ENCODE results near the gene HIVEP3.

HIVEP3 gene

DNA sequence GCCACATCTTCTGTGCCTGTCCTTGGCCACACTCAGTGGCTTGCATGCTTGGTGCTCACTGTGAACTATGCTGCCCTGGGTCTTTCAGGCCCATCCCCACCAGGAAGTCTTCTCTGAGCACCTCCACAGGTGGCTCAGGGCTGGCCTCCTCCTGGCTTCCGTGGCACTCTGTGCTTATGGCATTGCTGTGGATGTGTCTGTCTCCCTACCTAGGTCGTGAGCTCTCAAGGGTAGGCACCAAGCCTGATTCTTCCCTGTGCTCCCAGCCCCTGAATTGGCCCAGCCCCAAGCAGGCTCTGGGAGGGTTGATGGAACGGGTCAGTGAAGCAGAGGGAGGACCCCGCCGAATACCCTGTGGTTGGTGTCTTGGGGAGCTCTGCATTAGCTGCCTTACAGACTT lies 236.6 kb downstream of the HIVEP3 start:
- TF ChIP-seq POLR2AphosphoS5 (IDR thresholded peaks at IDR 0.05; ENCODE audit: low read depth, low read length), result no peak
- TF ChIP-seq FOXP2 (optimal IDR thresholded peaks at IDR 0.05; ENCODE audit: borderline replicate concordance, extremely low read depth, extremely low read length, insufficient read depth), result no peak
- no peak for TF ChIP-seq SIN3A (IDR thresholded peaks at IDR 0.05; ENCODE audit: borderline replicate concordance, insufficient read depth, low read length)
- TF ChIP-seq TAF1 (IDR thresholded peaks at IDR 0.05; ENCODE audit: borderline replicate concordance, insufficient read depth, low read length), result no peak
- TF ChIP-seq, protein P1, sequence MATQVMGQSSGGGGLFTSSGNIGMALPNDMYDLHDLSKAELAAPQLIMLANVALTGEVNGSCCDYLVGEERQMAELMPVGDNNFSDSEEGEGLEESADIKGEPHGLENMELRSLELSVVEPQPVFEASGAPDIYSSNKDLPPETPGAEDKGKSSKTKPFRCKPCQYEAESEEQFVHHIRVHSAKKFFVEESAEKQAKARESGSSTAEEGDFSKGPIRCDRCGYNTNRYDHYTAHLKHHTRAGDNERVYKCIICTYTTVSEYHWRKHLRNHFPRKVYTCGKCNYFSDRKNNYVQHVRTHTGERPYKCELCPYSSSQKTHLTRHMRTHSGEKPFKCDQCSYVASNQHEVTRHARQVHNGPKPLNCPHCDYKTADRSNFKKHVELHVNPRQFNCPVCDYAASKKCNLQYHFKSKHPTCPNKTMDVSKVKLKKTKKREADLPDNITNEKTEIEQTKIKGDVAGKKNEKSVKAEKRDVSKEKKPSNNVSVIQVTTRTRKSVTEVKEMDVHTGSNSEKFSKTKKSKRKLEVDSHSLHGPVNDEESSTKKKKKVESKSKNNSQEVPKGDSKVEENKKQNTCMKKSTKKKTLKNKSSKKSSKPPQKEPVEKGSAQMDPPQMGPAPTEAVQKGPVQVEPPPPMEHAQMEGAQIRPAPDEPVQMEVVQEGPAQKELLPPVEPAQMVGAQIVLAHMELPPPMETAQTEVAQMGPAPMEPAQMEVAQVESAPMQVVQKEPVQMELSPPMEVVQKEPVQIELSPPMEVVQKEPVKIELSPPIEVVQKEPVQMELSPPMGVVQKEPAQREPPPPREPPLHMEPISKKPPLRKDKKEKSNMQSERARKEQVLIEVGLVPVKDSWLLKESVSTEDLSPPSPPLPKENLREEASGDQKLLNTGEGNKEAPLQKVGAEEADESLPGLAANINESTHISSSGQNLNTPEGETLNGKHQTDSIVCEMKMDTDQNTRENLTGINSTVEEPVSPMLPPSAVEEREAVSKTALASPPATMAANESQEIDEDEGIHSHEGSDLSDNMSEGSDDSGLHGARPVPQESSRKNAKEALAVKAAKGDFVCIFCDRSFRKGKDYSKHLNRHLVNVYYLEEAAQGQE (IDR thresholded peaks at IDR 0.05; ENCODE audit: insufficient read depth in 1 of 2, low read depth in 2 of 2, low read length in 2 of 2), result no peak

DNA sequence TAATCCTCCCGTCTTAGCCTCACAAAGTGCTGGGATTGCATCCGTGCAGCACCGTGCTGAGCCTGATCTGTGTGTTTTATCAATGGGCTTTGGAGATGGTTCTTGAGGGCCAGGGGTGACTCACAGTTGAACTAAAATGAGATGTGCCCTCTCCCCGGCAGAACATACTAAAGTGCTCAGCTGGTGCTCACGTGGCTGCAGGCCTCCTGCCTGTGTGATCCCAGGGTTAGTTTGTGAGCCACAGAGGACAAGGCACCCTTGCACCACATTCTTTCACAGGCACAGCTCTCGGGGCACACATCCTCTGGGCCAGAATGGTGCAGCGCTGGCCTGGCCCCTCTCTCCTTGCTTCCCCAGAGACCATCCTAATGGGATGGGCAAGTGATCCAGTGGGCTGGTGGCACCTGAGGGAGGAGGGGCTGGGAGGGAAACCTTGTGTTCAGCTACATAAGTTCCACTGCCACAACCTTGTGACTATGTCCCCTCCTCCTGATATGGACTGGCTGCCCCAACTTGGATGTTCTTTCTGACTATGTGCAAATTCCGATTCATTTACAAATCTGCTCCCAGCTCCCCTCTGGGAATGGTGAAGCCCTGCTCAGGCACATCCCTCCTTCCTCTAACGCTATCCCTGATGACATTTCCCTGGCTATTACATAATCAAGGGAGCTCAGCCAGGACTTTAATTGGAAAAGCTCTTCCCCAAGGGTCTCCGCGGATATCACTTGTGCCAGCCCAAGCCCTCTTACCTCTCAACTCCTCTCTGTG lies 237.2 kb downstream of the HIVEP3 start:
- TF ChIP-seq, protein P1 (IDR thresholded peaks at IDR 0.05; ENCODE audit: insufficient read depth in 1 of 2, low read depth in 2 of 2, low read length in 2 of 2), result no peak
- TF ChIP-seq POLR2AphosphoS5 (IDR thresholded peaks at IDR 0.05; ENCODE audit: low read depth, low read length), result no peak
- no peak for TF ChIP-seq SIN3A (IDR thresholded peaks at IDR 0.05; ENCODE audit: borderline replicate concordance, insufficient read depth, low read length)
- TF ChIP-seq FOXP2 (optimal IDR thresholded peaks at IDR 0.05; ENCODE audit: borderline replicate concordance, extremely low read depth, extremely low read length, insufficient read depth), result no peak
- no peak for TF ChIP-seq TAF1 (IDR thresholded peaks at IDR 0.05; ENCODE audit: borderline replicate concordance, insufficient read depth, low read length)

DNA sequence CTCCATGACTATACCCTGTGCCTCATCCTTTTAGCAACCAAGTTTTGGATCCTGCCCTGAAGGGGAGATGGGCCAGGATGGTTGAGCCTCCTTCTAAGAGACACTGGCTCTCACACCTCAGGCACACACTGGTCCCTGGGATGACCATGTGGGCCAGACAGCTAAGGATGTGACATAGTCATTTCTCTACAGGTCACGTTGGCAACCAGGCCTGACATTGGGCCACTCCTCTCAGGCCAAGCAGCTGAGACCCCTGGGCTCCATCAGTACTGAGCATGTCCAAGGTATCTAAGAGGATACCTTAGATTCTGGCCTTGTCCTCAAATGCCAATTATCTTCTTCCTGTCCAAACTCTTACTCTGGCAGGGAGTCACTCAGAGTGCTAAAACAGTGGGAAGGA lies 238.7 kb downstream of the HIVEP3 start:
- TF ChIP-seq TAF1 (IDR thresholded peaks at IDR 0.05; ENCODE audit: borderline replicate concordance, insufficient read depth, low read length) (no peak), POLR2AphosphoS5 (IDR thresholded peaks at IDR 0.05; ENCODE audit: low read depth, low read length) (no peak), SIN3A (IDR thresholded peaks at IDR 0.05; ENCODE audit: borderline replicate concordance, insufficient read depth, low read length) (no peak), FOXP2 (optimal IDR thresholded peaks at IDR 0.05; ENCODE audit: borderline replicate concordance, extremely low read depth, extremely low read length, insufficient read depth) (no peak)
- TF ChIP-seq, protein P1 (IDR thresholded peaks at IDR 0.05; ENCODE audit: insufficient read depth in 1 of 2, low read depth in 2 of 2, low read length in 2 of 2), result no peak

DNA sequence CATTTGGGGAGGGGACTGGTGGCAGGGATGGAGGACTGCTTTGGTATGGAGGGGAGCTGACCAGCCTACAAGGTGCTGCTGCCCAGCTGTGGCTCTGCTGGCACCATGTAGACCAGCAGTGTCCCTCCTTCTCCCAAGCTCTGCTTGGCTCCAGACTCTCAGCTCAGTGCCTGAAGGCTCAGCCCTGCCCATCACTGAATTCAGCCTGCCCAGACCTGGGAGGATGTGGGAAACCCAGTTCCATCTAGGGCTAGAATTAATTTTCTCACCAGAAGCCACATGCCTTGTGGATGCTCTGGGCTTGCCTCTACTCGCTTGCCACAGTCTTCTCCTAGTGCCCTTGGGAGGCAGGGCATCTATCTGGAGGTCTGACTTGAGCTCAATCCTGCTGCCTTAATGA lies 239.2 kb downstream of the HIVEP3 start:
- TF ChIP-seq, protein P1 (IDR thresholded peaks at IDR 0.05; ENCODE audit: insufficient read depth in 1 of 2, low read depth in 2 of 2, low read length in 2 of 2), result no peak
- no peak for TF ChIP-seq POLR2AphosphoS5 (IDR thresholded peaks at IDR 0.05; ENCODE audit: low read depth, low read length)
